Coronary artery (tissue), 2 donors: ENCODE measurements around the gene SLC9A3.

ENCODE experiments used
- DNase-seq: peaks from one replicate; pipeline ENCODE4 v3.0.0-alpha.2; 2017; ENCODE audit warnings: low spot score
- H3K27ac ChIP-seq, 2 donors: fragments of 200-600 bp; sonication (generic); one replicate each; pipeline ENCODE4 v1.5.1; 2016 to 2019
- H3K4me3 ChIP-seq: fragments of 200-600 bp; sonication (generic); 2 replicates; pipeline ENCODE4 v1.5.1; 2016; ENCODE audit warnings: mild to moderate bottlenecking, moderate library complexity
- CTCF ChIP-seq: fragments of 200-600 bp; sonication (generic); IDR thresholded peaks from one replicate; pipeline ENCODE4 v1.5.1; 2019; ENCODE audit warnings: antibody characterized with exemption

SLC9A3 gene

DNA sequence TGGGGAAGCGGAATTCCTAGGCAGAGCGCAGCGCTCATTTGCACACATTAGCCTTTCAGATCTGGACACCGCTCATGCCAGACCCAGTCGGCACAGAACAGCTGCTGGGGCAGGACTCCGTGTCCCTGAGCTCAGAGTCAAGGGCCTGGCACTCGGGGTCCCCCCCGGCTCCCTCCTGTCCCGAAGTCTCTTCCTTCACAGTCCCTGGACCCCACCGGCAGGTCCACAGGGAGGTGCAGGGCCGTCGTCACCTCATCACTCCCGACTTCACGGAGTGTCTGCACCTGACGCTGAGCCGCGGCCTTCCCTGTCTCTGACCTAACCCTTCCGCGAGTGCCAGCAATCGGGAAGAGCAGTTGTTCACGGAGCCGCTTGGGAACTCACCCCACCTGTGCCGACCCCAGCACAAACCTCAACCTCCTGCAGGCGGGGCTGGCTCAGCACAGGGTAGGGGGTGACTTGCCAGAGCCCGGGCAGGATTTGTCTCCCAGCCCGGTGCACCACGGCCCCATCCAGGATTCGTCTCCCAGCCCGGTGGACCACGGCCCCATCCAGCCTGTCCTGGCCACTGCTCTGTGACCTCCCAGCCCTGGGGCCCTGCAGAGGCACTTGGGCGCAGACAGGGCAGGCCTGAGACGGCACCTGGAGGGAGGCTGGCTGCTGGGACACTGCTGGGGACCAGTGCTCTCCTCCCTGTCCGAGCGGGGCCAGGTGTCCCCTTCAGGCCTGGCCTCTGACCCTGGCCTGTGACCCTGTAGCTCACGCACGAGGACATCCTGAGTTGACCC lies 9.9 kb upstream of the SLC9A3 start:
- no peak overlapping the region for H3K4me3 ChIP-seq

GRCh38 chr5:533243-533954 lies 9.2 kb upstream of the SLC9A3 start:
- Histone ChIP-seq H3K27ac (peak overlapping the region in 1 of 2 donors; percentile 4), H3K4me3 (no peak overlapping the region)
- DNase-seq = no peak
- no peak for TF ChIP-seq CTCF

More for the DNA sequence above, 9.9 kb upstream of the SLC9A3 start:
- H3K27ac ChIP-seq = peak overlapping the region in 1 of 2 donors; percentile 4
- DNase-seq = no peak
- no peak for TF ChIP-seq CTCF

DNA sequence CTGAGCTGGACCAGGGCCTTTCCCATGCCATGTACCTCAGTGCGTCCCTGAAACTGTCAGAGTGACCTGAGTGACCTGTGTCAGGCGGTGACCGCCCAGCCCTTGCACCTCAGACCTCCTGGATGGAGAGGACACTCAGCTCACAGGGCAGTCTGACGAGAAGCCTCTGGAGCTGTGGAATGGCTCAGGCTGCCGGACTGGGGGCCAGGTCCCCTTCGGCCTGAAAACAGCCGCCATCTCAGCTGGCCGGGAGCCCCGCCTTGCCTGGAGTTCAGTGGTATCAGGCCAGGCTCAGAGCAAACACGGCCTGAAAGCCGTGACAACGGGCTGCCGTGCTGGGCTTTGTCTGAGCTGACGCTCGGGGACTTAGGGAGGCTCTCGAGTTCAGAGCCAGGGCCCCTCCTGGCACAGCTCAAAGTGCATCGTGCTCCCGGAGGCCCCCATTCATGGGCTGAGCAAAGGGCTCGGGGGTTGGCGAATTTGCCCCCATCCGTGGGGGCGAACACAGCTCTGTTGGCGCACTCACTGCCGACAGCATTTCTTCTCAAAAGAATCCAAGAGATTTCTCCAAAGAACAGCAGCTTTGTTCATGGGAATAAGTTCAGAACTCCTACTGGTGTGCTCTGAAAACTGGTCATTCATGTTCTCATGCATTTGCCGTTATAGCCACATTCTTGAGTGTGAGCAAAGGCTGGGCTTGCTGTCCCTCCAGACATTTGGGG lies 8.4 kb upstream of the SLC9A3 start:
- DNase-seq = no peak
- no peak for TF ChIP-seq CTCF
- H3K4me3 ChIP-seq = no peak overlapping the region
- peak overlapping the region in 1 of 2 donors; percentile 32 for H3K27ac ChIP-seq

- no peak for TF ChIP-seq CTCF
- Histone ChIP-seq H3K27ac (no peak overlapping the region), H3K4me3 (no peak overlapping the region)
- DNase-seq = no peak
These were observed 7.6 kb upstream of the SLC9A3 start for GRCh38 chr5:531749-532315.

- no peak overlapping the region for H3K4me3 ChIP-seq
- DNase-seq = no peak
- no peak for TF ChIP-seq CTCF
These were observed 7.0 kb upstream of the SLC9A3 start for GRCh38 chr5:531101-531748.

More at GRCh38 chr5:531101-531748, 7.0 kb upstream of the SLC9A3 start:
- no peak overlapping the region for H3K27ac ChIP-seq
